Liver (tissue), 9 donors: ENCODE measurements around the gene TTYH2. TPM values are rescaled to one million over a fixed set of nuclear protein-coding genes. Genes with fewer than 3 reads are reported as not detected.

Experiments used
- DNase-seq: peaks from one replicate; pipeline ENCODE4 v3.0.0-alpha.2; 2017; ENCODE audit warnings: low spot score
- H3K27ac ChIP-seq, 2 donors: one replicate each; pipeline ENCODE4 v1.7.0; 2013; ENCODE audit warnings: inconsistent platforms in 2 of 2, low read length in 2 of 2, control low read depth in 1 of 2, low read depth in 1 of 2, mild to moderate bottlenecking in 1 of 2
- H3K27me3 ChIP-seq, 4 donors: one replicate each; pipeline versions ENCODE4 v1.6.1 to v1.7.0; 2013; ENCODE audit warnings: low read length in 3 of 4, inconsistent platforms in 1 of 4, mild to moderate bottlenecking in 1 of 4, moderate library complexity in 1 of 4; ENCODE audit not compliant: control insufficient read depth in 4 of 4, insufficient read depth in 4 of 4
- H3K36me3 ChIP-seq, 4 donors: one replicate each; pipeline versions ENCODE4 v1.6.1 to v1.7.0; 2013; ENCODE audit warnings: low read length in 3 of 4, mild to moderate bottlenecking in 3 of 4, low read depth in 1 of 4, moderate library complexity in 1 of 4; ENCODE audit not compliant: control insufficient read depth in 4 of 4, insufficient read depth in 3 of 4
- H3K4me1 ChIP-seq, 4 donors: one replicate each; pipeline versions ENCODE4 v1.6.1 to v1.7.0; 2013; ENCODE audit warnings: low read length in 3 of 4, mild to moderate bottlenecking in 3 of 4, moderate library complexity in 1 of 4; ENCODE audit not compliant: control insufficient read depth in 4 of 4, insufficient read depth in 4 of 4
- H3K4me3 ChIP-seq, 3 donors: one replicate each; pipeline versions ENCODE4 v1.6.1 to v1.7.0; 2013; ENCODE audit warnings: low read length in 3 of 3, control low read depth in 1 of 3, low read depth in 1 of 3, mild to moderate bottlenecking in 1 of 3
- H3K9ac ChIP-seq, 2 donors: one replicate each; pipeline ENCODE4 v1.7.0; 2013; ENCODE audit warnings: low read length in 2 of 2, mild to moderate bottlenecking in 2 of 2, moderate library complexity in 2 of 2, control low read depth in 1 of 2, low read depth in 1 of 2
- H3K9me3 ChIP-seq, 4 donors: one replicate each; pipeline versions ENCODE4 v1.6.1 to v1.7.0; 2013; ENCODE audit warnings: low read length in 3 of 4; ENCODE audit not compliant: control insufficient read depth in 4 of 4
- CTCF ChIP-seq: fragments of 150-350 bp; IDR thresholded peaks from 2 replicates; pipeline ENCODE4 v1.5.1; 2017; ENCODE audit warnings: improper control_type of control experiment, low read depth, low read length; ENCODE audit not compliant: missing input control
- EGR1 ChIP-seq, 2 donors: IDR thresholded peaks; 2 replicates each; pipeline ENCODE4 v1.6.1; 2016 to 2018; ENCODE audit warnings: antibody characterized with exemption in 2 of 2, low read depth in 2 of 2
- FOXA1 ChIP-seq: IDR thresholded peaks from 2 replicates; pipeline ENCODE4 v1.6.1; 2016; ENCODE audit warnings: antibody characterized with exemption
- FOXA2 ChIP-seq: IDR thresholded peaks from 2 replicates; pipeline ENCODE4 v1.6.1; 2016; ENCODE audit warnings: antibody characterized with exemption
- GABPA ChIP-seq, 2 donors: IDR thresholded peaks in 1 of 2; conservative IDR thresholded peaks in 1 of 2; 2 replicates each; pipeline ENCODE4 v1.6.1; 2016; ENCODE audit warnings: antibody characterized with exemption in 2 of 2, mild to moderate bottlenecking in 1 of 2, moderate library complexity in 1 of 2
- HNF4A ChIP-seq, 2 donors: conservative IDR thresholded peaks; 2 replicates each; pipeline ENCODE4 v1.6.1; 2016; ENCODE audit warnings: antibody characterized with exemption in 2 of 2, mild to moderate bottlenecking in 2 of 2
- HNF4G ChIP-seq: IDR thresholded peaks from 2 replicates; pipeline ENCODE4 v1.6.1; 2016; ENCODE audit warnings: antibody characterized with exemption
- JUND ChIP-seq, 2 donors: IDR thresholded peaks; 2 replicates each; pipeline ENCODE4 v1.6.1; 2016; ENCODE audit warnings: antibody characterized with exemption in 2 of 2
- MAX ChIP-seq: IDR thresholded peaks from 2 replicates; pipeline ENCODE4 v1.6.1; 2016; ENCODE audit warnings: antibody characterized with exemption
- RAD21 ChIP-seq, 2 donors: IDR thresholded peaks; 2 replicates each; pipeline ENCODE4 v1.6.1; 2016; ENCODE audit warnings: antibody characterized with exemption in 2 of 2, mild to moderate bottlenecking in 2 of 2
- REST ChIP-seq: IDR thresholded peaks from 2 replicates; pipeline ENCODE4 v1.6.1; 2016; ENCODE audit warnings: antibody characterized with exemption, mild to moderate bottlenecking
- RXRA ChIP-seq, 2 donors: IDR thresholded peaks; 2 replicates each; pipeline ENCODE4 v1.6.1; 2017 to 2018; ENCODE audit warnings: antibody characterized with exemption in 2 of 2, mild to moderate bottlenecking in 1 of 2
- SP1 ChIP-seq: IDR thresholded peaks from 2 replicates; pipeline ENCODE4 v1.6.1; 2018; ENCODE audit warnings: antibody characterized with exemption, mild to moderate bottlenecking
- TAF1 ChIP-seq: conservative IDR thresholded peaks from 2 replicates; pipeline ENCODE4 v1.6.1; 2016; ENCODE audit warnings: antibody characterized with exemption, mild to moderate bottlenecking
- YY1 ChIP-seq: IDR thresholded peaks from 2 replicates; pipeline ENCODE4 v1.6.1; 2016; ENCODE audit warnings: antibody characterized with exemption, mild to moderate bottlenecking
- WGBS: extraction: QIAGEN DNeasy Blood & Tissue Kit; methylation state at CpG from one replicate; pipeline ENCODE4 v1.1.7; 2013; 5-methylcytosine and 5-hydroxymethylcytosine counted together
- polyA plus RNA-seq, 2 donors: library from polyadenylated mRNA; stranded (reverse) in 1 of 2; unstranded in 1 of 2; fragments of 200-250 nt in 1 of 2; fragments of >200 nt in 1 of 2; fragmentation: Nextera tagmentation in 1 of 2; extraction: Ambion mirVana in 1 of 2; gene quantifications; one replicate each; pipeline versions ENCODE4 v1.2.1 to v1.2.3, GENCODE V29; 2013 to 2015
- total RNA-seq, 2 donors: library from RNA; depleted of rRNA; stranded (reverse); fragments of >200 nt; gene quantifications; one replicate each; pipeline ENCODE4 v1.2.3, GENCODE V29; 2014
- TF ChIP-seq, protein P1 (sequence below): IDR thresholded peaks from 2 replicates; pipeline ENCODE4 v1.6.1; 2016; ENCODE audit warnings: antibody characterized with exemption
- TF ChIP-seq, protein P2 (sequence below): IDR thresholded peaks from 2 replicates; pipeline ENCODE4 v1.6.1; 2016; ENCODE audit warnings: antibody characterized with exemption
- donor health status: healthy.
- donor health status: healthy.
- donor health status: healthy.
- donor health status: healthy.
- donor health status: healthy.

The TTYH2 gene
- total and polyA plus RNA-seq, 4 donors: 0.40 to 2.4 (median 0.99) TPM

DNA sequence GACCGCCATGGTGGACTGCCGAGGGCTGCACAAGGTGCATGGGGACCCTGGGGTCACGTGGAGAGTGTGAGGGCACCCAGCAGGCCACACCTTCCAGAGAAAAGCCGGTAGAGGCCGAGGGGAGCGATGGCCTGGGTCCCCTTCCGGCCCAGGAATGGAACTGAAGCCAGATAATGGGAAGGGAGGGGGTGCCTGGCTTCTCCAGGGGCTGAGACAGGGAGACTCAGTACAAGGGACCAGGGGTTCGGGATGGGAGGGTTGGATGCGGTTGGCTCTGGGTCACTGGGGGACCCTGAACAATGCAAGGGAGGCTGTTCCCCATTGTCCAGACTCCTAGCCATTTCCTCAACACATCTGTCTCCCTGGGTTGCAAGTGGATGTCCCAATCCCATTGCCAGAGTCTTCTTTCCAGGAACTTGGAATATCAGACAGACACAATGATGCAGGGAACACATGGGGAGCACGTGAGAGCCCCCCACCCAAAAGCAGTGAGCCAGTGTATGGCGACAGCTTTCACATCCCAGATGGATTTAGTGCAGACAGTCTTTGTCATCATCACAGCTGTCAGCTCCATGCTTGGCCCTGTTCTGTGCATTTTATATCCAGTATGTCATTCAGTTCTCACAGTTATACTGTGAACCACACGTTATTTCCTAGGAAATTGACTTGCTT lies 37.1 kb downstream of the TTYH2 start:
- H3K27ac ChIP-seq: no peak overlapping the region
- WGBS: 67% methylated on average over 12 of the region's 12 CpGs
- no peaks in the 10 kb centered on the region for H3K27me3 ChIP-seq
- H3K4me1 ChIP-seq: no peaks in the 10 kb centered on the region
- TF ChIP-seq YY1 (no peak), FOXA2 (no peak), RAD21 (IDR thresholded peaks at IDR 0.05) (no peak), REST (no peak)
- H3K9me3 ChIP-seq: no peaks in the 10 kb centered on the region
- no peak overlapping the region for H3K9ac ChIP-seq
- no peaks in the 10 kb centered on the region for H3K36me3 ChIP-seq
- DNase-seq: no peak
- H3K4me3 ChIP-seq: no peak overlapping the region

DNA sequence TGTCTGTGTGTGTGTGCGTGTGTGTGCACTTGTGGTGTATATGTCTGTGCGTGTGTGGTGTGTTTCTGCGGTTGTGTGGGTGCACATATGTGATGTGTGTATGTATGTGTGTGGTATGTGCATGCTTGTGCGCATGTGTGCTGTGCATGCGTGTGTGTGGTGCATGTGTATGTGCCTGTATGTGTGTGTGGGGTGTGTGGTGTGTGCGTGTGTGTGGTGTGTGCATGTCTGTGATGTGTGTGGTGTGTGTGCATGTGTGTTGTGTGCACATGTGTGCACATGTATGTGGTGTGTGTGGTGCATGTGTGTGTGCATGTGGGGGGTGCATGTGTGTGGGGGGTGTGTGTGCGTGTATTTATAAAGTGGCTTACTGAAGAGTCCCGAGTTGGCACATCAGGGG lies 37.7 kb downstream of the TTYH2 start:
- Histone ChIP-seq H3K36me3 (no peaks in the 10 kb centered on the region), H3K9ac (no peak overlapping the region), H3K27me3 (no peaks in the 10 kb centered on the region), H3K9me3 (no peaks in the 10 kb centered on the region), H3K4me1 (no peaks in the 10 kb centered on the region), H3K4me3 (no peak overlapping the region), H3K27ac (no peak overlapping the region)
- no peak for TF ChIP-seq MAX
- TF ChIP-seq HNF4G: no peak
- TF ChIP-seq CTCF: no peak
- TF ChIP-seq RXRA (IDR thresholded peaks at IDR 0.05): no peak
- no peak for TF ChIP-seq TAF1
- TF ChIP-seq YY1: no peak
- TF ChIP-seq, protein P1, sequence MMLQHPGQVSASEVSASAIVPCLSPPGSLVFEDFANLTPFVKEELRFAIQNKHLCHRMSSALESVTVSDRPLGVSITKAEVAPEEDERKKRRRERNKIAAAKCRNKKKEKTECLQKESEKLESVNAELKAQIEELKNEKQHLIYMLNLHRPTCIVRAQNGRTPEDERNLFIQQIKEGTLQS: no peak
- no peak for TF ChIP-seq FOXA1
- TF ChIP-seq, protein P2, sequence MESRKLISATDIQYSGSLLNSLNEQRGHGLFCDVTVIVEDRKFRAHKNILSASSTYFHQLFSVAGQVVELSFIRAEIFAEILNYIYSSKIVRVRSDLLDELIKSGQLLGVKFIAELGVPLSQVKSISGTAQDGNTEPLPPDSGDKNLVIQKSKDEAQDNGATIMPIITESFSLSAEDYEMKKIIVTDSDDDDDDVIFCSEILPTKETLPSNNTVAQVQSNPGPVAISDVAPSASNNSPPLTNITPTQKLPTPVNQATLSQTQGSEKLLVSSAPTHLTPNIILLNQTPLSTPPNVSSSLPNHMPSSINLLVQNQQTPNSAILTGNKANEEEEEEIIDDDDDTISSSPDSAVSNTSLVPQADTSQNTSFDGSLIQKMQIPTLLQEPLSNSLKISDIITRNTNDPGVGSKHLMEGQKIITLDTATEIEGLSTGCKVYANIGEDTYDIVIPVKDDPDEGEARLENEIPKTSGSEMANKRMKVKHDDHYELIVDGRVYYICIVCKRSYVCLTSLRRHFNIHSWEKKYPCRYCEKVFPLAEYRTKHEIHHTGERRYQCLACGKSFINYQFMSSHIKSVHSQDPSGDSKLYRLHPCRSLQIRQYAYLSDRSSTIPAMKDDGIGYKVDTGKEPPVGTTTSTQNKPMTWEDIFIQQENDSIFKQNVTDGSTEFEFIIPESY: no peak
- TF ChIP-seq EGR1 (IDR thresholded peaks at IDR 0.05; ENCODE audit: low read depth in 2 of 2): no peak
- TF ChIP-seq RAD21 (IDR thresholded peaks at IDR 0.05): no peak
- TF ChIP-seq GABPA (IDR thresholded peaks at IDR 0.05 in 1 of 2, conservative IDR thresholded peaks at IDR 0.05 in 1 of 2): no peak
- TF ChIP-seq FOXA2: no peak
- no peak for TF ChIP-seq HNF4A (conservative IDR thresholded peaks at IDR 0.05)
- TF ChIP-seq REST: no peak
- no peak for TF ChIP-seq SP1
- no peak for TF ChIP-seq JUND (IDR thresholded peaks at IDR 0.05)
- WGBS: 92% methylated on average over 8 of the region's 8 CpGs
- DNase-seq: no peak
